HK-2 (cell line): ENCODE measurements around the gene GPR156.
"Not testable (repeated sequence)": the region's sequence is repeated elsewhere in the genome, so short reads cannot be mapped to it uniquely, and the experiment has no call there.

Source experiments
- DNase-seq: peaks from one replicate; pipeline ENCODE4 v3.0.0-alpha.2; 2018; ENCODE audit not compliant: unreplicated experiment

GPR156 gene

DNA sequence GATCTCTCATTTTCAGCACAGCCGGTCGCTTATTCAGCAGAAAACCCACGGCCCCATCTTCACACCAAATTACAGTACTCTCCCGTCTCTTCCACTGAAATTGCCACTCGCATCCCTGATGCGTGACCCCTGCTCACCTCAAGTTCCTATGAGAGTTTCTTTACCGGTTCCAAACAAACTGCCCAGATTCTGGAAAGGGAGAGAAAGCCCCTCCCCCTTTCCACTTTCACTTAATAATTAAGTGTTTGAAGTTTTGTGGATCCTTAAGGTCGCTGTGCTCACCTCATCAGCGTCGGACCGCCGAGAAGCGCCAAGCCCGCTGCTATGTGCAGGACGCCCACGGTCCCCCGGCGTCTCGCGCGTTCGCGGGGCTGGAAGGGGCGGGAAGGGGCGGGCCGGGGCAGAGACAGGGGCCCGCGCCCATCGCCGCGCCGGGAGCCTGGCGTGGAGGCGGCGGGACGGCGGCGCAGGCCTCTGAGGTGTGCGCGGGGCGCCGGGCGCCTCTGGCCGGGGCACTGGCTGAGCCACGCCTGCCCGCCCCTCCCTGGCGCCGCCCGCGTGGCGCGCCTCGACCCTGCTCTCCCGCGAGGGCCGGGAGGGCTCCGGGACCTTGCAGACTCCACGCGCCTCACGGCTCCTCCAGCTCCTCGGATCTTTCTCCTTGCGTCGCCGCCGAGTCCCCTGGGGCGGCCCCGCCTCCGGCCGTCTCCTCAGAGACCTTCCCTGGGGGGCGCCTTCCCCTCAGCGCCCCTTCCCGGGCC, at the start of gene GPR156:
Gene GPR156 (minus strand): TSS at position 476 of the 761 bp plus-strand sequence. CDS start 41,124 bp downstream, outside the sequence.
- DNase-seq = peak; percentile 68

DNA sequence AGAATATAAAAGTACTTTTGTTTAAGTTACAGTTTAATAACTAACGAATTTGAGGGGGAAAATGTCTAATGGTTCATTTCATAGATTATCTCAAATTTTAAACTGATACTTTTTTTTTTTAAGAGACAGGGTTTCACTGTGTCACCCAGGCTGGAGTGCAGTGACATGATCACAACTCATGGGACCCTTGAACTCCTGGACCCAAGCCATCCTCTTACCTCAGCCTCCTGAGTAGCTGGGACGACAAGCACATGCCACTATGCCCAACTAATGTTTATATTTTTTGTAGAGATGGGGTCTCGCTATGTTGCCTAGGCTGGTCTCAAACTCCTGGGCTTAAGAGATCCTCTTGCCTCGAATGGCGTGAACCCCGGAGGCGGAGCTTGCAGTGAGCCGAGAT, 47.6 kb upstream of the GPR156 start:
- no peak for DNase-seq

DNA sequence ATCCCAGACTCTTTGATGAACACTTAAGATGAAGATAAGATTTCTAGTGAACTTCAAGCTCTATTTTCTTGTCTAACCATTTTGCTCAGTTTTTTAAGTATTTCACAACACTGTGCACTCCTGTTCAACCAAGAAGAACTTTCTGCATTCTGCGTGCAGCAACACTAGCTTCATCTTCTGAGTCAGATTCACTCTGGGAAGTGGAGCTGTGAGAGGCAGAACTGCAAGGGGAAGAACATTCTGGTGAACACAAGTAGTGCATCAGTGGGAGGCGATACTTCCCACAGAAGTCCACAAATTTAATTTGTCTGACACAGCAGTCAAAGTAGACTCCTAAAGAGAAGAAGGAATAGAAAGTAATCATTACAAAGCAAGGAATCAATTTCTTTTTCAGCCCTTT, 46.1 kb upstream of the GPR156 start:
- DNase-seq = no peak

DNA sequence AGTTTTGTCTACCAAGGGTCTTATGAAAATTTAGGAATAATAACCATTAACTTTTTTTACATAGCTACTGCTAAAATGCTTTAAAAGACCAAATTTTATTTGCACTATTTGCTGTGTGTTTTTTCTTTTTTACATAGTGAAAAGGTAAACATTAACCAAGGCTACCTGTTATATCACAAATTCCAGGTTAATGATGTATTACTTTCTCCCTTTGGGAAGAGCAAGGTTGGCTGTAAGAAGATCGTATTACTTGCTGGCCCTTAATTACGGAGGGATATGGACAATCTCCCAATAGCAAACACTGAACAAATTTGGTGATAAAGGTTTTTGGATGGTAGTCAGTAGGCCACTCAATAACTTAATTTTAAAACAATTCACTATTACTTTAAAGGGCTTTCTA, 41.8 kb upstream of the GPR156 start:
- DNase-seq = no peak

DNA sequence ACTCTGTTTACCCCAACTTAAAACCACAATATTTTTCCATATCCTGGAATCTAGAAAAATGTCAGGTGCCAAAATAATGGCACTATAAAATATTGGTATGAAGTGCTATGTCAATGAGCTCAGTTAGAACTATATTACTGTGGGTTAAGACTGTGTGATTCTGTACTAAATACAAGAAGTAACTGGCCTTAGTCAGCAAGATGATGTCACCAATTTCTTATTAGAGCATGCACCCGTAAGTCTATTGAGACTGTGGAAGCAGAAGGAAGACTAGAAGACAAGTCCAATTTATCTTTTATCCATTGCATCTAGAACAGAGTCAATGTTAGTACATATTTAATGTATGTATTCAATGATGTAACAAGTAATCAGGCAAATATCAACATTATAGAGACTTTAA, 39.2 kb upstream of the GPR156 start:
- no peak for DNase-seq

DNA sequence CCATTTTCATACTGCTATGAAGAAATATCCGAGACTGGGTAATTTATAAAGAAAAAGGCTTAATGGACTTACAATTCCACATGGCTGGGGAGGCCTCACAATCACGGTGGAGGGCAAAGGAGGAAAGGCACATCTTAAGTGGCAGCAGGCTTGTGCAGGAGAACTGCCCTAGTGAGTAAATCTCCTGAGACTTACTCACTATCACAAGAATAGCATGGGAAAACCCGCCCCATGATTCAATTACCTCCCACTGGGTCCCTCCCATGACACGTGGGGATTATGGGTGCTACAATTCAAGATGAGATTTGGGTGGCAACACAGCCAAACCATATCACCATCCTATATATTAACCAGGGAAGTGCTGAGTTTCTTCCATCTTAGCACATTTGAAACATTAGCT, 38.7 kb upstream of the GPR156 start:
- DNase-seq = peak; percentile 39

DNA sequence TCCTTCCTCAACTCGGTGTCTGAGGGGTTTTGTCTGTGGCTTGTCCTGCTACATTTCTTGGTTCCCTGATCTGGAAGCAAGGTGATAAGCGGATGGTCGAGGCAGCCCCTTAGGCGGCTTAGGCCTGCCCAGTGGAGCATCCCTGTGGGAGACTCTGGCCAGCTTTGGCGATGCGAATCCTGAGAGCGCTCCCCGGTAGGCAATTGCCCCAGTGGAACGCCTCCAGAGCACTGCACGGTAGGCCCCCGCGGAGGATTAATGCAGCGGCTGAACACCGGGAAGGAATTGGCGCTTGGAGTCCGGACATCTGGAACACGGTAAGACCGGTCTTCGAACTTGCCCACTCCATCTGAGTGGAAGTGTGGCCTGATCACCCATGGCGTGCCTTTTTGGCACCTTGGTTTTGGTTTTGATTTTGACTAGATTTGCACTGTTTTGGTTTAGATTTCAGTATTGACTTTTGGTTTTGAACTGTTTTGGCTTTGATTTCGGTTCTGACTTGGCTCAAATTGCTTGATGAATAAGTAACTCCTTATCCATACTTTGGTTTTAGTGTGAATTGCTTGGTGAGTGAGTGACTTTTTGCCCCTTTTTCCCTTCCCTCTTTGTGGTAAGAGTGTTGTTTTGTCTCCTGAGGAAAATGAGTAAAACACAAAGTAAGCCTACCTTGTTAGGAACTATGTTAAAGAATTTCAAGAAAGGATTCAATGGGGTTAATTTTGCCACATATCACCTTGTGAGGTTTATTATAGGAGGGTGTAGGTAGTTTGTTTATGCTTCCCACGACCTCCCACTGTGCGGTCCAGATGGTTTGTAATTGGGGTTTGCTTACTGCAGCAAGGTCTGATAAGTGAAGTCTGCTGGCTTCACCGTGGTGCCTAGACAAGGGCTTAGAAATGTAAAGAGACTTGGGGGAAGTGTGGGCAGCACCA, 27.1 kb upstream of the GPR156 start:
- no peak for DNase-seq

DNA sequence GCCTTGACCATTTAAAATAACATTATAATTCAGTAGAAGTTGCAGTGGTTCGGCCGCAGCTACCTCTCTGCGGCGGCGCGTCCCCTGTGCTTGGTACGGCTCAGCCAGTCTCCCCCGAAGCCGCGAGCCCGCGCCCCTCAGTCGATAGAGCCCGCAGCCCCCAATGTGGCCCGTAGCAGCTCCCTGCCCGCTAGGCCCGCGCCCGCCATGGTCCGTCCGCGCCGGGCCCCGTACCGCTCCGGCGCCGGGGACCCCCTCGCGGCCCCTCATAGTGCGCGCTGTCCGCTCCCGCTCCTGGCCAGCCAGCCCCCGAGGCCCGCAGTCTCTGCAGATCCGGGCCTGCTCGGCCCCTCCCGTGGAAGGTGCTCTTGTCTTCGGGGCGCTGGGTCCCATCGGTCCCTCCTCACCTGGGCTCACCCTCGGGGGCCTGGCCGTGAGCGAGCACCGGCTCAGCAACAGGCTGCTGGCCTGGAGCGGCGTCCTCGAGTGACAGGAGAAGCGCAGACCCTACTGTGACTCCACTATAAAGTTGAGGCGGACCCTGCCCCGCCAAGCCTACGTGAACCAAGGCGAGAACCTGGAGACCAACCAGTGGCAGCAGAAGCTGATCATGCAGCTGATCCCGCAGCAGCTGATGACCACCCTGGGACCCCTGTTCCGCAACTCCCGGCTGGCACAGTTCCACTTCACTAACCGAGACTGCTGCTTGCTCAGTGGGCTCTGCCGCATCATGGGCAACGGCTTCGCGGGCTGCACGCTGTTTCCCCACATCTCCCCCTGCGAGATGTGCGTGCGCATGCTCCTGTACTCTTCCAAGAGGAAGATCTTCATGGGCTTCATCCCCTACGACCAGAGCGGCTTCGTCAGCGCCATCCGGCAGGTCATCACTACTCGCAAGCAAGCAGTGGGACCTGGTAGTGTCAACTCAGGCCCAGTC, 21.8 kb upstream of the GPR156 start:
- DNase-seq = no peak

DNA sequence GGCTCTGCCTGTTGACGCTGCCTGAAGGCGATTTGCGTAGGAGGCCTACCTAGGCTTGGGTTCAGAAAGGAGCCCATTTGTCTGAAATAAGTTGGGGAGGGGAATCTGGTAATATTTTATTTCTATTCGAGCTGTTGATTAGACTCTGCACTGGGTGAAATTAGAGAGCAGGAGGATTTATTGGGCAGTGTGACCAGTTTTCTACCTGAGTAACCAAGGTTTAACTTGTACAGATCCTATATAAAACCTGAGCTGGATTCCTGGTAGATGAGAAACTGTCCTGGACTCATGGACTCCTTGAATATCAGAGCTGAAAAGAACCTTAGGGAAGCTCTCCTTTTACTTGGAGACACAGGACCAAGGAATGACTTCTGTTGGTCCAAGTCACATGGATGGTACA, 19.6 kb upstream of the GPR156 start:
- DNase-seq = no peak

DNA sequence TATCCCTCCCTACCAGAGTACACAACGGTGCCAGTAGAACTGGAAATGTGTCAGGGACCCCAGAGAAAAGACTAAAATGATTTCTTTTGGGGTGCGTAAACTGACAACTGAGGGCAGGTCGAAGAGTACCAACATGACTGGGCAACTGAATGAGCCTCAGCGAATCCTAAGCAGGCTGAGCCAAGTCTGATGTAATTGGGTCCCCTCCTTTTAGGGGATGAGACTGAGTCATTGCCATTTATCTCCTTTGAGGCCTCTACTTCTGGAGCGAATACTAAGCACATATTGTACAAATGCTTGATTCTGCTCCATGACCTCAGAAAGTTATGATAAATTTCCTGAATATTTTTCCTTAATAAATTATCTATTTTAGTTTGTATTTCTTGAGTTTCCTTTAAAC, 17.3 kb upstream of the GPR156 start:
- DNase-seq = no peak

DNA sequence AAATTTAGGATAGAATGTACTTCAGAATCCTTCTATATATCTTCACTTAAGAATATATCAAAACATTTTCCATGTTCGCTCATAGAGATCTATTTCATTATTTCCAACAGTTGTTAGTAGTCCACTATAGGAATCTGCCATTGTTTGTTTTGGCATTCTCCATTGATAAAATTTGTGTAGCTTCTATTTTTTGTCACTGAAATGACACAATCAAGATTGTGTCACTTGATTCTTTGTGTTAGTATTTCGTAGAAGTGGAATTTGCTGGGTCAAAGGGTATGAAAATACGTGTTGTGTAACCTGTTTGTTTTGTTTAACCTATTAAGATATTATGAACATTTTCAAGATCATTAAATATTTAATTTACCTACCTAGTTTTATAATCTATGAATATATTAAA, 15.9 kb upstream of the GPR156 start:
- DNase-seq = no peak

DNA sequence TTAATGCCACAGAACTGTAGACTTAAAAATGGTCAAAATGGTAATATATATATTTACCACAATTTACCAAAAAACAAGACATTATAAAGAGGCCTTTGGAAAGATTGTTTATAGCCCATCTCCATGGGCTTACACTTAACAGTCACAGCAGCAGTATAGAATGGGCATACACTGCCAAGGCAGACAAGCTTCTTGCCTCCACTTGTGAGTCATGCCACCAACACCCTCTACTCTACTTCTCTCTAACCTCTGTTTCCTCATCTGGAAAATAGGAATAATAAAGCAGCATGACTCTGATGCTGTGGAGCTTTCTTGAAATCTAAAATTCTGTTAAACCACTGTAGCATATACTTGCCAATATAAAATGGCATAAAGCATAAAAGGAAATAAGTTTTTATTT, 14.4 kb upstream of the GPR156 start:
- DNase-seq = no peak

DNA sequence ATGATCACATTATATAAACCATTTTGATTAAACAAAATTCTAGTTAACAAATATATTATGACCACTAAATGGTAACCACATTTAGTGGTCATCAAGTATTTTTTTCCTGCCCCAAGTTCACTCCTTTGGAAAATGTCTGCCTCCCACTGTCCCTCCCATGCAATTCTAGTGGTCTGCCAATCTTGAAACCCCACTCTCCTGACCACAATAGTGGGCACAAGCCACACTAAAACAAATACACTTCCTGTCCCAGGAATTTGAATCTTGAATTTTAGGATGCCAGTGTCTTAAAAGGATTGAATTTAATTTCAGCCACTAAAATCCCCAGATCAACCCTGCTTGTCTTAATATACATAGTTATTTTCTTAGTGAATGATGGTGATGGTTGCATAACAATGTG, 14.0 kb upstream of the GPR156 start:
- DNase-seq = no peak

DNA sequence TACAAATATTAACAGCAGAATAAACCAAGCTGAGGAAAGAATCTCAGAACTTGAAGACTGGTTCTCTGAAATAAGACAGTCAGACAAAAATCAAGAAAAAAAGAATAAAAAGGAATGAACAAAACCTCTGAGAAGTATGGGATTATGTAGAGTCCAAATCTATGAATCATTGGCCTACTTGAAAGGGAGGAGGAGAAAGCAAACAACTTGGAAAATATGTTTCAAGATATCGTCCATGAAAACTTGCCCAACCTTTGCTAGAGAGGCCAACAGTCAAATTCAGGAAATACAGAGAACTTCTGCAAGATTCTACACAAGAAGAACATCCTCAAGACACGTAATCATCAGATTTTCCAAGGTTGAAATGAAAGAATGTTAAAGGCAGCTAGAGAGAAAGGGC, 6.5 kb upstream of the GPR156 start:
- DNase-seq = not testable (repeated sequence)

DNA sequence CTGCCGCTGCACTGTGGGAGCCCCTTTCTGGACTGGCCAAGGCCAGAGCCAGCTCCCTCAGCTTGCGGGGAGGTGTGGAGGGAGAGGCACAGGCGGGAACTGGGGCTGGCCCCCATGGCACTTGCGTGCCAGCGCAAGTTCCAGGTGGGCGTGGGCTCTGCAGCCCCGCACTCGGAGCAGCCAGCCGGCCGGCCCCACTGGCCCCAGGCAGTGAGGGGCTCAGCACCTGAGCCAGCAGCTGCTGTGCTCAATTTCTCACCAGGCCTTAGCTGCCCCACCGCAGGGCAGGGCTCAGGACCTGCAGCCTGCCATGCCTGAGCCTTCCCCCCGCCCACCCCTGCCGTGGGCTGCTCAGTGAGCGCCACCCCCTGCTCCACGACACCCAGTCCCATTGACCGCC, 4.6 kb upstream of the GPR156 start:
- DNase-seq = no peak

DNA sequence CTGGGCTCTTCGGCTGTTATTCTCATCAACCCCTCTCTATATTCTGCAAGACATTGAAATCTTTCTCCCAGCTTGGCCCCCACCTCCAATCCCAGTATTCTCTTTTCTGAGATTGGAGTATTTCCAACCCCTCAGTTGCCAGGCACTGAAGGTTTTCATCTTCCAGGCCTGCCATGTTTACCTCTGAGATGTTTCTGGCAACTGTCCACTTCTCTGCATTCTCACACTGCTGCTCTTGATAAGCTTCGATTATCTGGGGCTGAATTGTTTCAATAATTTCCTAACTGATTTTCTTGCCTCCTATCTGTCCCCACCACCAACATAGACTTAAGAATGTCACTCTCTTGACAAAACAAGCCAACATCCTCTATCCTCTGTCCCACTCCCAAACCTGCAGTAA, 1.4 kb upstream of the GPR156 start:
- DNase-seq = no peak

DNA sequence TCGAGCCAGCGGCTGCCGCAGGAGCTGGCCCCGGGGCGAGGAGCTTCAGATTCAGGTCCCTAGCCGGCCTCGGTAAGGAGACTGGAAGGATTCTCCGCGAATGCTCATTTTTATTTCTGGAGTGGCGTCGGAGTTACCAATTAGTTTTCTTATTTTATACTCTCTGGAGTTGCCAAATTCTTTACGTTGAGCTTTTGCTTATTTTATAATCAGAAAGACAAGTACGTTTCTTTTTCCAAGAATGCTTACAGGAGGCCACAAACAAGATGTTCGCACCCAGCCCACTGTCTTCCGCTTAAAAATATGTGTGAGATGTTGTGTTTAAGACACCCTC, 453 bp upstream of the GPR156 start:
- no peak for DNase-seq

DNA sequence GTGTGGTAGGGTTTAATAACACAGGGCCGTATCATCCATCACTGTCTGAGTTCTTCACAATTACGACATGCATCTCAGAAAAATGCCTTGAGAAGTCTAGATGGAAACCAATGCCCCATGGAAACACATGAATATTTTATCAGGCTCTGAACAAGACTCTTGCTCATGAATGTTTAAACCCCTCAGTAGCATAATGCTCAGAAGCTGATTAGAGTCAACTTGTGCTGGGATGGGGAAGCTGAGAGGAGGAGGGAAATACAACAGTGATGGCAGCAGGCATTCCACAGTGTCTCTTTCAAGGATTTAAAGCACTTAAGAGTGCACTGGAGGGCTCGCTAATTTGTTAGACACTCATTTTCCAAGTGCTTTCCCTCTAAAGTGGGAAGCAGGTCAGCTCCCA, 3.8 kb downstream of the GPR156 start:
- DNase-seq = no peak

DNA sequence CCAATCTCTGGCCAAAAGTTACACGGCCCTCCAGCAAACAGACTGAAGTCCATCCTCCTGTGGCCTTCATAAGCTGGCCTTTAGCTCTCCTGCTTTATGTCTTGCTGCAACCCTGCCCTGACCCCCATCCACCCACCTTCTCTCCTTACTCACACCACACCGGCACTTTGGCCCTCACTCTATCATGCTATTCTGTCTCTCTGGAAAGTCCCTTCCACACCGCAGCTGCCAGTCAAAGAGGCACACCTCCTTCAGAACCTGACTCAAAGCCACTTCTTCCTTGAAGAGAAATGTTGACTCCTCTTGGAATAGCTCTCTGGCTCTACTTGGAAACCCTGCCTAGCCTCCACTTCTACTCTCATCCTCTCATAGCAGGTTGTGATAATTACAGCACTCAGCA, 4.5 kb downstream of the GPR156 start:
- DNase-seq = peak; percentile 46

DNA sequence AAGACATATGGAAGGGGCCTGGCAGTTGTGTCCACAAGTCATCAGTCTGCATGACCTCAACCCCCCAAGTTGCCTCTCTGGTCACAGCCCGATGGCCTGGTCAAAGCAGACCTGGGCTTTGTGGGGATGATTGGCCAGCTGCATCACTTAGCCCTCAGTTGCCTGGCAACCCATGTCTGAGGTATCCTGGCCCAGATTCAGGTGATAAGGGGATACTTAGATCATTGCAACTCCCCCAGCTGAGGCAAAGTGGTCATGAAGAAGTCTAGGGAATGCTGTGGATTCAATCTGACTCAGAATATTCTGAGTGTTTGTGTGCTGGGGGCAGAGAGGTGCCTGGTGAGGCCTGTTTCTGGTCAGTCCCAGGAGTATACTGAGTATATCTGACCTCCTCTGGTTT, 5.0 kb downstream of the GPR156 start:
- no peak for DNase-seq

DNA sequence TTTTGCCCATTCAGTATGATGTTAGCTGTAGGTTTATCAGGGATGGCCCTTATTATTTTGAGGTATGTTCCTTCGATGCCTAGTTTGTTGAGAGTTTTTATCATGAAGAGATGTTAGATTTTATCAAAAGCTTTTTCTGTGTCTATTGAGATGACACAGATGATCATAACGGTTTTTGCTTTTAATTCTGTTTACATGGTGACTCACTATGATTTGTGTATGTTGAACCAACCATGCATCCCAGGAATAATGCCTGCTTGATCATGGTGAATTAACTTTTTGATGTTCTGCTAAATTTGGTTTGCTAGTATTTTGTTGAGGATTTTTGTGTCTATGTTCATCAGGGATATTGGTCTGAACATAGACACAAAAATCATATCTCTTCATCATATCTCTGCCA, 8.3 kb downstream of the GPR156 start:
- no peak for DNase-seq

DNA sequence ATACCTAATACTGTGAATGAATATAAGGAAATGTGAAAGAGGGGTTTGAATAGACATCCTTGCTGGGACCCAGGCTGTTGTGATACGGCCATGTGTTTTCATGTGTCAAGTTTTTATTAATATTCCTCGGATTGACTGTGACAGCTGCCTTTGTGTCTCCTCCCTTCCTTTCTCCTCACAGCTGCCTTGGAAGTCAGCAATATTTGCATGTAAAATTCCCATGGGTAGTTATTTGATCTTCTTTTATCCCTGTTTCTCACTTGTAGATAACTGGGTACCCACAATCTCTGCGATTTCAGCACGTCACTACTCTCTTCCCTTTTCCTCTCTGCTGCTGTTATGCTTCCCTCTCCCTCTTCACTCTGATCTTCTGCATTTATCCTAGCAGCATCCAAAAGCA, 9.4 kb downstream of the GPR156 start:
- no peak for DNase-seq
